ENCODE data around the gene ZBTB39. TPM values are rescaled to one million over a fixed set of nuclear protein-coding genes. Genes with fewer than 3 reads are reported as not detected.

ZBTB39 gene
- total and polyA plus RNA-seq, 5 donors from 2014 or later = 1.5 to 8.6 (median 1.8) TPM

- no peak overlapping the region for H3K4me3 ChIP-seq (ENCODE audit: low read depth, low read length)
- no peaks in the 10 kb centered on the region for H3K36me3 Mint-ChIP-seq
- no peaks in the 10 kb centered on the region for H3K9me3 ChIP-seq (ENCODE audit: control insufficient read depth in 2 of 2, low read length in 2 of 2)
- no peaks in the 10 kb centered on the region for H3K36me3 ChIP-seq (ENCODE audit: control insufficient read depth, insufficient read depth, low read length)
- H3K27ac ChIP-seq (ENCODE audit: insufficient read depth, low read length, poor library complexity, severe bottlenecking) = no peak overlapping the region
- ATAC-seq (ENCODE audit: low read depth in 2 of 2) = no peak
- H3K27ac Mint-ChIP-seq = peak overlapping the region in 1 of 3 donors; percentile 14
- H3K4me1 Mint-ChIP-seq = peaks cover 6 to 29% (median 10%) of the 10 kb centered on the region in 4 donors
- peak overlapping the region in 1 of 4 donors; percentile 15 for H3K4me3 Mint-ChIP-seq
- peaks cover 9% of the 10 kb centered on the region for H3K4me1 ChIP-seq (ENCODE audit: control insufficient read depth, insufficient read depth, low read length, poor library complexity, severe bottlenecking)
- DNase-seq = no peak
- no peaks in the 10 kb centered on the region for H3K9me3 Mint-ChIP-seq
- no peaks in the 10 kb centered on the region for H3K27me3 ChIP-seq (ENCODE audit: control insufficient read depth, insufficient read depth, low read length)
- peaks cover 11% of the 10 kb centered on the region for H3K27me3 Mint-ChIP-seq
Measured at GRCh38 chr12:57048423-57049118, 42.2 kb upstream of the ZBTB39 start.

GRCh38 chr12:57047981-57048380 is 41.6 kb upstream of the ZBTB39 start:
- Mint-ChIP-seq H3K4me1 (peaks cover 6 to 29% (median 10%) of the 10 kb centered on the region in 4 donors), H3K36me3 (no peaks in the 10 kb centered on the region), H3K27ac (peak overlapping the region in 2 of 3 donors; percentile 82 to 89), H3K9me3 (no peaks in the 10 kb centered on the region), H3K27me3 (peaks cover 11% of the 10 kb centered on the region), H3K4me3 (peak overlapping the region in 1 of 4 donors; percentile 70)
- DNase-seq (no peak), ATAC-seq (ENCODE audit: low read depth in 2 of 2) (no peak)
- H3K36me3 ChIP-seq (ENCODE audit: control insufficient read depth, insufficient read depth, low read length) = no peaks in the 10 kb centered on the region
- H3K4me1 ChIP-seq (ENCODE audit: control insufficient read depth, insufficient read depth, low read length, poor library complexity, severe bottlenecking) = peaks cover 9% of the 10 kb centered on the region
- H3K9me3 ChIP-seq (ENCODE audit: control insufficient read depth in 2 of 2, low read length in 2 of 2) = no peaks in the 10 kb centered on the region
- no peaks in the 10 kb centered on the region for H3K27me3 ChIP-seq (ENCODE audit: control insufficient read depth, insufficient read depth, low read length)
- H3K4me3 ChIP-seq (ENCODE audit: low read depth, low read length) = no peak overlapping the region
- H3K27ac ChIP-seq (ENCODE audit: insufficient read depth, low read length, poor library complexity, severe bottlenecking) = no peak overlapping the region

- Histone ChIP-seq H3K27me3 (ENCODE audit: control insufficient read depth, insufficient read depth, low read length) (no peaks in the 10 kb centered on the region), H3K4me1 (ENCODE audit: control insufficient read depth, insufficient read depth, low read length, poor library complexity, severe bottlenecking) (peaks cover 9% of the 10 kb centered on the region), H3K9me3 (ENCODE audit: control insufficient read depth in 2 of 2, low read length in 2 of 2) (no peaks in the 10 kb centered on the region), H3K4me3 (ENCODE audit: low read depth, low read length) (peak overlapping the region; percentile 19), H3K27ac (ENCODE audit: insufficient read depth, low read length, poor library complexity, severe bottlenecking) (no peak overlapping the region), H3K36me3 (ENCODE audit: control insufficient read depth, insufficient read depth, low read length) (no peaks in the 10 kb centered on the region)
- H3K27me3 Mint-ChIP-seq = peaks cover 11% of the 10 kb centered on the region
- H3K36me3 Mint-ChIP-seq = no peaks in the 10 kb centered on the region
- ATAC-seq (ENCODE audit: low read depth in 2 of 2) (peak in 1 of 2 donors; percentile 59), DNase-seq (peak in 2 of 3 donors; percentile 17 to 74)
- no peaks in the 10 kb centered on the region for H3K9me3 Mint-ChIP-seq
- peak overlapping the region in 2 of 4 donors; percentile 49 to 70 for H3K4me3 Mint-ChIP-seq
- peak overlapping the region; percentile 82 to 89 (median 82) for H3K27ac Mint-ChIP-seq
- H3K4me1 Mint-ChIP-seq = peaks cover 6 to 29% (median 10%) of the 10 kb centered on the region in 4 donors
Measured at GRCh38 chr12:57046947-57047890, 40.9 kb upstream of the ZBTB39 start.

GRCh38 chr12:57046086-57046791 is 39.9 kb upstream of the ZBTB39 start:
- no peak overlapping the region for H3K27ac ChIP-seq (ENCODE audit: insufficient read depth, low read length, poor library complexity, severe bottlenecking)
- no peak overlapping the region for H3K4me3 ChIP-seq (ENCODE audit: low read depth, low read length)
- no peaks in the 10 kb centered on the region for H3K9me3 ChIP-seq (ENCODE audit: control insufficient read depth in 2 of 2, low read length in 2 of 2)
- peaks cover 9% of the 10 kb centered on the region for H3K4me1 ChIP-seq (ENCODE audit: control insufficient read depth, insufficient read depth, low read length, poor library complexity, severe bottlenecking)
- peaks cover 6 to 29% (median 10%) of the 10 kb centered on the region in 4 donors for H3K4me1 Mint-ChIP-seq
- no peak for ATAC-seq (ENCODE audit: low read depth in 2 of 2)
- H3K27me3 ChIP-seq (ENCODE audit: control insufficient read depth, insufficient read depth, low read length) = peaks cover 3% of the 10 kb centered on the region
- H3K36me3 ChIP-seq (ENCODE audit: control insufficient read depth, insufficient read depth, low read length) = no peaks in the 10 kb centered on the region
- no peak for DNase-seq
- H3K27ac Mint-ChIP-seq = peak overlapping the region in 1 of 3 donors; percentile 86
- H3K36me3 Mint-ChIP-seq = no peaks in the 10 kb centered on the region
- no peak overlapping the region for H3K4me3 Mint-ChIP-seq
- no peaks in the 10 kb centered on the region for H3K9me3 Mint-ChIP-seq
- peaks cover 11% of the 10 kb centered on the region for H3K27me3 Mint-ChIP-seq

- H3K4me3 ChIP-seq (ENCODE audit: low read depth, low read length) = no peak overlapping the region
- no peak for DNase-seq
- no peaks in the 10 kb centered on the region for H3K9me3 ChIP-seq (ENCODE audit: control insufficient read depth in 2 of 2, low read length in 2 of 2)
- H3K4me1 Mint-ChIP-seq = peaks cover 6 to 29% (median 10%) of the 10 kb centered on the region in 4 donors
- no peaks in the 10 kb centered on the region for H3K36me3 Mint-ChIP-seq
- H3K36me3 ChIP-seq (ENCODE audit: control insufficient read depth, insufficient read depth, low read length) = no peaks in the 10 kb centered on the region
- no peak overlapping the region for H3K4me3 Mint-ChIP-seq
- H3K27me3 ChIP-seq (ENCODE audit: control insufficient read depth, insufficient read depth, low read length) = peaks cover 3% of the 10 kb centered on the region
- no peak overlapping the region for H3K27ac Mint-ChIP-seq
- H3K27me3 Mint-ChIP-seq = peaks cover 11% of the 10 kb centered on the region
- no peak for ATAC-seq (ENCODE audit: low read depth in 2 of 2)
- H3K27ac ChIP-seq (ENCODE audit: insufficient read depth, low read length, poor library complexity, severe bottlenecking) = no peak overlapping the region
- no peaks in the 10 kb centered on the region for H3K9me3 Mint-ChIP-seq
- H3K4me1 ChIP-seq (ENCODE audit: control insufficient read depth, insufficient read depth, low read length, poor library complexity, severe bottlenecking) = peaks cover 9% of the 10 kb centered on the region
Measured at GRCh38 chr12:57044889-57045288, 38.5 kb upstream of the ZBTB39 start.

GRCh38 chr12:57044468-57044867 is 38.1 kb upstream of the ZBTB39 start:
- ATAC-seq (ENCODE audit: low read depth in 2 of 2) = no peak
- Histone ChIP-seq H3K4me1 (ENCODE audit: control insufficient read depth, insufficient read depth, low read length, poor library complexity, severe bottlenecking) (peaks cover 9% of the 10 kb centered on the region), H3K27ac (ENCODE audit: insufficient read depth, low read length, poor library complexity, severe bottlenecking) (no peak overlapping the region), H3K36me3 (ENCODE audit: control insufficient read depth, insufficient read depth, low read length) (no peaks in the 10 kb centered on the region), H3K4me3 (ENCODE audit: low read depth, low read length) (no peak overlapping the region), H3K9me3 (ENCODE audit: control insufficient read depth in 2 of 2, low read length in 2 of 2) (no peaks in the 10 kb centered on the region), H3K27me3 (ENCODE audit: control insufficient read depth, insufficient read depth, low read length) (peaks cover 3% of the 10 kb centered on the region)
- no peaks in the 10 kb centered on the region for H3K36me3 Mint-ChIP-seq
- DNase-seq = no peak
- H3K27me3 Mint-ChIP-seq = peaks cover 11% of the 10 kb centered on the region
- peaks cover 6 to 27% (median 10%) of the 10 kb centered on the region in 4 donors for H3K4me1 Mint-ChIP-seq
- no peaks in the 10 kb centered on the region for H3K9me3 Mint-ChIP-seq
- H3K27ac Mint-ChIP-seq = no peak overlapping the region
- H3K4me3 Mint-ChIP-seq = no peak overlapping the region

- H3K4me3 Mint-ChIP-seq = no peak overlapping the region
- H3K36me3 Mint-ChIP-seq = no peaks in the 10 kb centered on the region
- H3K27ac Mint-ChIP-seq = no peak overlapping the region
- Histone ChIP-seq H3K4me3 (ENCODE audit: low read depth, low read length) (no peak overlapping the region), H3K4me1 (ENCODE audit: control insufficient read depth, insufficient read depth, low read length, poor library complexity, severe bottlenecking) (peaks cover 5% of the 10 kb centered on the region), H3K36me3 (ENCODE audit: control insufficient read depth, insufficient read depth, low read length) (no peaks in the 10 kb centered on the region), H3K9me3 (ENCODE audit: control insufficient read depth in 2 of 2, low read length in 2 of 2) (no peaks in the 10 kb centered on the region), H3K27ac (ENCODE audit: insufficient read depth, low read length, poor library complexity, severe bottlenecking) (no peak overlapping the region), H3K27me3 (ENCODE audit: control insufficient read depth, insufficient read depth, low read length) (peaks cover 3% of the 10 kb centered on the region)
- no peaks in the 10 kb centered on the region for H3K9me3 Mint-ChIP-seq
- peaks cover 11% of the 10 kb centered on the region for H3K27me3 Mint-ChIP-seq
- no peak for DNase-seq
- ATAC-seq (ENCODE audit: low read depth in 2 of 2) = no peak
- H3K4me1 Mint-ChIP-seq = peaks cover 4 to 26% (median 10%) of the 10 kb centered on the region in 4 donors
Measured at GRCh38 chr12:57042695-57043094, 36.3 kb upstream of the ZBTB39 start.
